Nucleus accumbens (tissue), 56 donors: ENCODE results near the gene GLI3.

Source experiments
- DNase-seq, 56 donors: peaks; one replicate each; lab custom pipeline; 2025; lab: John Stamatoyannopoulos, UW

Gene GLI3

GRCh38 chr7:41912851-41913567, 324.0 kb downstream of the GLI3 start:
- DNase-seq, result no peak

- DNase-seq, result no peak
These were observed 324.6 kb downstream of the GLI3 start for GRCh38 chr7:41912426-41912825.

GRCh38 chr7:41911792-41912191, 325.2 kb downstream of the GLI3 start:
- DNase-seq, result no peak
